Right lobe of liver (tissue), 4 donors: ENCODE measurements around the gene WNK2.

Source experiments
- CTCF ChIP-seq, 4 donors: fragments of 200-600 bp in 3 of 4; fragments of 450-650 bp in 1 of 4; IDR thresholded peaks; one replicate each; pipeline versions ENCODE4 v1.5.1 to v1.8.0; 2016 to 2022; ENCODE audit warnings: antibody characterized with exemption in 4 of 4, mild to moderate bottlenecking in 2 of 4
- POLR2A ChIP-seq: fragments of 450-650 bp; IDR thresholded peaks from one replicate; pipeline ENCODE4 v1.6.1; 2017; ENCODE audit warnings: antibody characterized with exemption, mild to moderate bottlenecking
- donor health status: DM: no; HTN: no; CAD: no.
- donor health status: DM: no; HTN: no; CAD: no.
- donor health status: DM: no; HTN: yes; CAD: no.

GRCh38 chr9:93336720-93337119 lies 152.8 kb downstream of the WNK2 start:
- TF ChIP-seq CTCF (IDR thresholded peaks at IDR 0.05) (no peak), POLR2A (no peak)
